Activated CD4-positive, CD25-positive, alpha-beta regulatory T cell treated with anti-CD3 and anti-CD28 coated beads, Interleukin-2, amount 50 U/mL, for 72 hours (primary cell): ENCODE results near the gene CAPSL.
"Not testable (repeated sequence)": the region's sequence is repeated elsewhere in the genome, so short reads cannot be mapped to it uniquely, and the experiment has no call there.

ENCODE experiments used
- DNase-seq: peaks from one replicate; pipeline ENCODE4 v3.0.0; 2021

Gene CAPSL

DNA sequence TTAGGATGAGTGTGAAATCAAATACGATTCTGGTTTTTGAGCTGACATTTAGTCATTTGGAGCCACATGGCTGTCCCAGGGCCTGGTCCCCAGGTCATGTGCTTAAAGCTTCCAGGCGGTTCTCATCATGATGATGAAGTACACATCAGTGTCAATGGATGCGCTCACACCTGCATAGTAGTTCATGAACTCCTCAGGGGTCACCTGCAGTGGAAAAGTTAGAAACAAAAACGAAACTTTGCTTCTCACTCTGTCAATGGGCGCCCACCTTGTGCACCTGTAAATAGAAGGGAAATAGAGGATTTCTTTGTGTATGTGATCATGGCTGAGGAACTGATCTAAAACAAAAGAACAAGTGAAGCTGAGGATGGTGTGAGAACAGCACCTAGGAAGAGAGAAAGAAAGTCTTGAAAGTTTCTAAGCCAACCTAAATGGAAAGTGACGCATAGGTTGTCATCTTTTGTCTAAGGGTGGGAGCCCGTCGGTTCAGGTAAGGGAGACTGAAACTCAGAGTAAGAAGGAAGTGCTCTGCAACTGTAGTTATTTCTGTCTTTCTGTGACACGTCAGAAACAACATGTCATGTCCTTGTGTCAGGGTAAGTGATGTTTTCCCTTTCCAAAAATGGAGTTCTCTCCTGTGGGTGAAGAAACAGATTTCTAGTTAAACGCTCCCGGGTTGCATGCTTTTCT is 33.8 kb downstream of the CAPSL start:
- no peak for DNase-seq

- DNase-seq: no peak
These were observed 34.7 kb downstream of the CAPSL start for GRCh38 chr5:35903631-35904203.

DNA sequence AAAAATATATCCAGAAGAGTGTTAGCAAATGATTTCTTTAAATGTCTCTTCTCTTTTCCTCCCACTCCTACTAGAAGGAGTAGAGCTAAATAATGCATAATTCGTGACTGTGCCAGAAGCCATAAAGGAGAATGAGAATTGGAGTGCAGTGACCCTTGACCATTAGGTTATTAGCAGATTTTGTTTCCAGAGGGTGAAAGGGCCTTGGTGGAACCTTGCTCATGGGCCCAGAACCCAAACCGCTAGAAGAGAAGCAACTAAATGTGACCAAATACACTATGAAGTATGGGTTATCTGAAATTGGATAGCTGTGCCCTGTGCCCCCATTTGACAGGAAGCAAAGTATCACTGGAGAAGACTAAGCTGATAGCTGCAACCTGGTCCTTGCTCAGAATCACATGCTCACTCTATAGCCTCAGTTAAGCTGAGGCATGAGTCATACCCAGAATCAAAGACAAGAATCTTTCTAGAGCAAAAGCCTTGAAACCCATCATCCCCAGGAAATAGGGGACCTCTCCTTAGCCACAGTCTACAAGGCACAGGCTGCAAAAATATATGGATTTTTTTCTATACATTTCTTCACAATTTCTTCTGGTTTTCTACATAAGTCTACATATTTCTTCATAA is 36.3 kb downstream of the CAPSL start:
- DNase-seq: no peak

DNA sequence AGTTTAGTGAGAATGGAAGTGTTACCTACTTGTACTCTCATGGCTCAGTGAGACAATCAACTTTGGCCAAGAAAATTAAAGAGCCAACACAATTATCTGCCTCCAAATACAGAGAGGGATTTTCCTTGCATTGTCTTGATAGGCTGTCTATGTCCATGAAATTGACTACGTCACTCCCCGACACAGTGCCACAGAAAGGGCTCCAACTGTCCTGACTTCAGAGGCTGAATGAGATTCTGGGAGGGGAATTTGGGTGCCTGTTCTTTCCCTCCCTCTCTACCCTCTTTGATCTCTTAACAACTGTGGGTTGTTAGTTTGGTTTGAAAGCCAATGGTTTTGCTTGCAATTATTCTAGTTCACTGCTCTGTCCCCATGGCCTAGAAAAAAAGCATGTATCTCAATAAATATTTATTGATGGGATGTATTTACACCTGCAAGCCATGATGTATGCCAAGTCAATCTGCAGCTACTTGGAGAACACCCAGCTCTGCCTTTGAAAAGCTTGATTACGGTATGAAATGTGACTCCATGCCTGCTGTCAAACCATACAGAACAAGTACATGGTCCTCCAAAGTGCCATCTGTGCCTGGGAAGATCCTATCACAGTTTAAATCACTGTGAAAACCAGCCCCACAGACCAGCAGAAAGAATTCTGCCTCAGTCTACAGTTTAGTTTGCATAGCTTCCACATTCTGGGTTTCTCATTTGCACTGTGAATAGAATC is 37.3 kb downstream of the CAPSL start:
- DNase-seq: no peak

DNA sequence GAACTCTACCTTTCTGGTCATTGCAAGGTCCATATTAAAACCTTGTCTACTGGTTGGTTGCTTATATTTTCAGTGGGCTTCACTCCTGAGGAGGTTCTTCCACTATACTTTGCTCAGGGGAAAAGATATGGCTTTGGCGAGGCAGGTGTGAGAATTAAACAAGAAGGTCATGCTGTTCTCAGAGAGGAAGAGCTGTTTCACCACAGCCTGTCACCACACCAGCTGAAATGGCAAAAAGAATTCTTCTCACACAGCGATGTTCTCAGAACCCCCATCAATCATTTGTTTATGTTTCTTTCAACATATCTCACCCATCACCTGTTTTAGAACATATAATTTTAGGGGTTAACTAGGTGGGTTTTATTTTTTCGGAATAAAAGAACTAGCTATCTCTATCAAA is 38.6 kb downstream of the CAPSL start:
- no peak for DNase-seq

GRCh38 chr5:35898952-35899660 is 39.3 kb downstream of the CAPSL start:
- DNase-seq: no peak

DNA sequence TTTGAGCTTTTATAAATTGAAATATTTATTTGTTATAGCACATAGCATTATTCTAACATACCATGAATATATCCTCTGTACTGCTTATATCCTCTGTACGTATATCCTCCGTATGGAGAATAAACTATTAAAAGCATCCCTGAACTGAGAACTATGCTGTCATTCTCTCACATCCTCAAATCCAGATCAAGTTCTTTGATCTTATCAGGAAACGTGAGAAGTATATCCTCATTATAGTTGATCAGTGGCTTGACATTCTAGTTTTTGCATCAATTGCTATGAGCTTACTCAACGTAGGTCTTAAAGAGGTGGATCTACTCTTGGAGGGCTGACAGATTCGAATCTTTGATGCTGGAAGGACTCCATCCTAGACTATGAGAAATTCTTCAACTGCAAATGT is 44.3 kb downstream of the CAPSL start:
- no peak for DNase-seq

- not testable (repeated sequence) for DNase-seq
These were observed 45.6 kb downstream of the CAPSL start for GRCh38 chr5:35892799-35893198.

DNA sequence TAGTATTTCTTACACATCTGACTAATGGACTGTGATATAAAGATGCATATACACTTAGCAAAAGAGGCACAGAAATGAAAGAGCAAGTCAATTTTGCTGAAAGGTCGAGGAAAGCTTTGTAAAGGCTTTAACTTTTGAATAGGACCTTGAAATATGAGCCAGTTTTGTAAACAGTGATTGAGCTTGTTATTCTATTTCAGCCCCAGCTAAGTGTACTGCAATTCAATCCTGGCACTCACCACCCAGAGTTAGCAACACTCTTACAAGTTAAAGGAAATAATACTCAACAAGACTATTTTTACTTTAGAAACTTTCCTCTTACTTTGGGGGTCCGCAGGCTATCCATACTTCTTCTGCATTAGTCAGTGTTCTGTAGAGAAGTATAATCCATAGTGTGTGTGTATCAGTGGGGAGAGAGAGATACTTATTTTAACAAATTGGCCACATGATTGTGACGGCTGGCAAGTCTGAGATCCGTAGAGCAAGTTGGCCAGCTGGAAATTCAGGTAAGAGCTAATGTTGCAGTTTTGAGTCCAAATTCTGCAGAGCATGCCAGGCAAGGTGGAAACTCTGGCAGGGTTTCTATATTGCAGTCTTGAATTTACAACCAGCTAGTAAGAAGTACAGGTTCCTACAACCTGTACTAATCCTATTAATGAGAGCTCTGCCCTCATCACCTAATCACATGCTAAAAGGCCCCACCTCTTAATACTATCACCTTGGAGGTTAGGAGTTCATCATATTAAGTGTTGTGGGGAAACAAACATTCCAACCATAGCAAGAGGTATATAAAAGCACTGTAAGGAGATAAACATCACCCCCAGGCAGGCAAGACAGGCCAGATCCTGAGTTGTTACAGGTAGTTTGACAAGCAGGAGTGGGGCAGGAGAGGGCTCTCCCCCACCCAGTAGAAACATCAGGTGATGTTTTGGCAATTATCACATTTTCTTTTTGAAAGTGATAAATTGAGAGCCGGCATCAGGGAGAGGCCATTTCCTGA is 48.1 kb downstream of the CAPSL start:
- DNase-seq: no peak

GRCh38 chr5:35887321-35888100 is 50.9 kb downstream of the CAPSL start:
- no peak for DNase-seq

GRCh38 chr5:35886381-35886780 is 52.0 kb downstream of the CAPSL start:
- no peak for DNase-seq

- no peak for DNase-seq
These were observed 53.6 kb downstream of the CAPSL start for GRCh38 chr5:35884773-35885172.

DNA sequence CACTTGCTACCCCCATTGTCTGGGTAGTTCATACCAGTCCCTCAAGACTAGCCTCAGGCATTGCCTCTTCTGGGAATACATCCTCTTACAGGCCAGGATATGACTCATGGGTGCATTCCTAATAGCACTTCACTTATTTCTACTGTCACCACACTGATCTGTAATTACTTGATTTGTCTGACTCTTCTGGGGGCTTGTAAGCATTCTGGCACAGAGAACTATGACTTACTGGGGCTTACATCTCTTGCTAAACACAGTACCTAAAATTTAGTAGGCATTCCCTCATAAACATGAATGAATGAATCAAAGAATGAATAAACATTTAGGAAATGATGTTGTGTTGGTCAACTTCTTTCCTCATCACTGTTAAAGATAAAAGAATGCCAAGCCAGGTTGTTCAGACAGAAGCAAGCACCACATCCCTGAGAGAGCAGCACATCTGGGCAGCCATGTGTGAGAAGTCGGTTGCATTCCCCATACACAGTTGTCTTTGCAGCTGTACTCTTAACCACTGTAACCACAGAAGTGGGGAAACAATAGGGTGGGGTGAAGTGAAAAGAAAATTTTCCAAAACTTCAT is 54.1 kb downstream of the CAPSL start:
- no peak for DNase-seq

GRCh38 chr5:35881758-35882157 is 56.7 kb downstream of the CAPSL start:
- DNase-seq: no peak

- DNase-seq: no peak
These were observed 58.3 kb downstream of the CAPSL start for GRCh38 chr5:35880156-35880555.

DNA sequence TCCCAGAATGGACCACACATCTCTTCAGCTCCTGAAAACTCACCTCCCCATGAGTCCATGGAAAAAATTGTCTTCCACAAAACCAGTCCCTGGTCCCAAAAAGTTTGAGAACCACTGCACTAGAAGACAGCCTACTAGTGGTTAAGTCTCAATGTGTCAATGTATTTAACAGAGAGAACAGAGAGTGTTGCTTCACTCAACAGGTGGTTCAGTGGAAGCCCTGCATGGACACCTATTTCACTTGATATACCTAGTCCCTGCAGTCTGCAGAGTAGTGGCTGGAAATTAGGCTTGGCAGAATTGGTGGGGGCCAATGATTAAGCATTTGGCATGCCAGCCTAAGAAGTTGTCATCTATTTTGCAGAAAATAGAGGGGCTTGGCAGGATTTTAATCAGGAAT is 58.8 kb downstream of the CAPSL start:
- no peak for DNase-seq

- no peak for DNase-seq
These were observed 59.3 kb downstream of the CAPSL start for GRCh38 chr5:35879096-35879495.

GRCh38 chr5:35878079-35878478 is 60.3 kb downstream of the CAPSL start:
- DNase-seq: no peak

- DNase-seq: no peak
These were observed 60.8 kb downstream of the CAPSL start for GRCh38 chr5:35877655-35878054.

- DNase-seq: no peak
These were observed 61.5 kb downstream of the CAPSL start for GRCh38 chr5:35876922-35877321.

GRCh38 chr5:35876454-35876853 is 62.0 kb downstream of the CAPSL start:
- no peak for DNase-seq
